SIG-M5 treated with dmso at 0.1 percent for 504 hours (cell line): ENCODE measurements around the gene SCAPER.
"Not testable (repeated sequence)": the region's sequence is repeated elsewhere in the genome, so short reads cannot be mapped to it uniquely, and the experiment has no call there.

Source experiments
- DNase-seq: peaks from one replicate; lab custom pipeline; 2025; ENCODE audit not compliant: unreplicated experiment; lab: John Stamatoyannopoulos, UW

Gene SCAPER

DNA sequence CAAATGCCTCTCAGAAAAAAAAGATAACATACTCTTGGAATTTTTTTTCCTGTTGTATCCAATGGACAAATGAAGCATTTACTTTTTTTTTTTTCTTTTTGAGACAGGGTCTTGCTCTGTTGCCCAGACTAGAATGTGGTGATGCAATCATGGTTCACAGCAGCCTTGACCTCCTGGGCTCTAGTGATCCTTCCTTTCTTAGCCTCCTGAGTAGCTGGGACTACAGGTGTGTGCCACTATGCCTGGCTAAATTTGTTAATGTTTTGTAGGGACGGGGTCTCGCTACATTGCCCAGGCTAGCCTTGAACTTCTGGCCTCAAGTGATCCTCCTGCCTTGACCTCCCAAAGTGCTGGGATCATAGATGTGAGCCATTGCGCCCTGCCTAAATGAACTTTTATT, 401.3 kb downstream of the SCAPER start:
- DNase-seq, result no peak

DNA sequence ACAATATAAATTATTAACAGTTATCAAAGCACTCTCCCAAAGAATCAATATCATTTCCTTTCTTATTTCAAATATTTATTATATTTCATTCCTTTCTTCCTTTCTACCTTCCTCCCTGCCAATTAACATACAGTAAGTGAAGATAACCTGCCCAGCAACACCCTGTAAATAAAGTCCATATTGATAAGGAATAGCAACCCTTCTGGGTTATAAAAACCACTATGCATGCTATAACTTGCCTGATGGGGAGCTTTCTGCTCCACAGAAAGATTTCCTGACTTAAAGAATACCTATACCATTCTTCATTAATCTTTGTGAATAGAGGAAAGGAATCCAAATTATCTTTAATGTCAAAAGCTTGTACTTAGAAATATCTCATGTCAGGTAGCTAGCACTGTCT, 402.0 kb downstream of the SCAPER start:
- no peak for DNase-seq

DNA sequence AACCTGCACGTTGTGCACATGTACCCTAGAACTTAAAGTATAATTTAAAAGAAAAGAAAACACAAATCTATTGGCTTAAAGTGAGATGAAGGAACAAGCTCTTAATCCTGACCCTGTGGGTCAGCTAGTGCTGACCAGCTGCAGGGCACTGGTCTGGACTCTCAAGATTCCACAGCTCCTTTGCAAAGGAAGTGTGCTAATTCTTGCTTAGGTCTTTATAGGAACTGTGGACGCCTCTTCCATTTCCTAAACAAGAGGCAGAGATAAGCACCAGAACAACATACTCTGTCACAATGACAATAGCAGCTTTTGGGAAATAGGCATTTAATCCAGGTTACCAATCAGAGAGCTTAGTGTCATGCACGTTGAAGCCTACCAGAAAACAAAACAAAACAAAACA, 402.5 kb downstream of the SCAPER start:
- no peak for DNase-seq

DNA sequence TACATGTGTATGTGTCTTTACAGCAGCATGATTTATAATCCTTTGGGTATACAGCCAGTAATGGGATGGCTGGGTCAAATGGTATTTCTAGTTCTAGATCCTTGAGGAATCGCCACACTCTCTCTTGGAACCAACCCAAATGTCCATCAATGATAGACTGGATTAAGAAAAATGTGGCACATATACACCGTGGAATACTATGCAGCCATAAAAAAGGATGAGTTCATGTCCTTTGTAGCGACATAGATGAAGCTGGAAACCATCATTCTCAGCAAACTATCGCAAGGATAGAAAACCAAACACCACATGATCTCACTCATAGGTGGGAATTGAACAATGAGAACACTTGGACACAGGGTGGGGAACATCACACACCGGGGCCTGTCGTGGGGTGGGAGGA, 403.0 kb downstream of the SCAPER start:
- DNase-seq, result not testable (repeated sequence)

DNA sequence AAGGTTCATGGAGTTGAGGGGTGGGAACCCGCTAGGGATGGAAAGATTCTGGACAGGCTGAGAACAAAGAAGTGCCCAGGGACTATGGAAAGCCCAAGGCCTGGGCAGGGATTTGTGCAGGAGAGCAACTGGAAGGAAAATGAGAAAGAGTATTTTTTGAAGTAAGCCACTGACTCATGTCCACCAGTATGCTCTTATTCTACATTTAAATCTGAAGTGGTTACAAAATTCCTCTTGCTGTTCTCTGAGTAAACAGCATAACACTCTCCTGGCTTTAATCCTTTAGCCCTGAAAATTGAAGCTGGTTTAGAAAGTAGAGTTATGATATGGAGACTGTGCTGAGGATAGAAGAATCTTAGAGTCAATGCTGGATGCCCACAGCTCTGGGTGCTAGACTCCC, 403.4 kb downstream of the SCAPER start:
- no peak for DNase-seq

DNA sequence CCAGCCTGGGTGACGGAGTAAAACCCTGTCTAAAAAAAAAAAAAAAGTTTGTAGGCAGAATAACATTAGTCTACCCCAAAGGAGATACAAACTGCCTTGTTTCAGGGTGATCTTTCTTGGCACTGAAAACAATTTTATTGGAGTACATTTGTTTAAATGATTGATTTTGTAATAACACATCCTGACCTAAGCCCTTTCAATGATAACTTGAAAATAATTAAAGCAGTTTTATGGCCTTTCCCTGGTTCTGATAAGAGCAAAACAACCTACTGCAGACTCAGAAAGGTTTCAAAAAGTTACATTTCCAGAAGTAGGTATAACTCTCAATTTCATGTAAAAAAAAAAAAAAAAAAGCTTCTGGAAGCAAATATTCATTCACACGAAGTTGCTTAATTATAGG, 404.1 kb downstream of the SCAPER start:
- no peak for DNase-seq

DNA sequence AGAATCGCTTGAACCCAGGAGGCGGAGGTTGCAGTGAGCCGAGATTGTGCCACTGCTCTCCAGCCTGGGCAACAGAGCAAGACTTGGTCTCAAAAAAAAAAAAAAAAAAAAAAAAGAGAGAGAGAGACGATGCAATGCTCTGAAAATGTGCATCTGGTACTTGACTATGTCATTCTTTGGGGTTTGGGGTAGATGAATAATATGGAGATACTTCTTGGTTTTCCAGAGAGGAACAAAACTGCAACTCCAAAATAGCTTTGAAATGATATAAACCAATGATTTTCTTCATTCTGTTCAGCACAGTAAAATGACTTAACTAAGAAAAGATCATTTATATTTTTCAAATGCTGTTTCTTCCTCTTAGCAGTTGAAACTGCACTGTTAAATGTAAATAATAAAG, 409.7 kb downstream of the SCAPER start:
- DNase-seq, result no peak

DNA sequence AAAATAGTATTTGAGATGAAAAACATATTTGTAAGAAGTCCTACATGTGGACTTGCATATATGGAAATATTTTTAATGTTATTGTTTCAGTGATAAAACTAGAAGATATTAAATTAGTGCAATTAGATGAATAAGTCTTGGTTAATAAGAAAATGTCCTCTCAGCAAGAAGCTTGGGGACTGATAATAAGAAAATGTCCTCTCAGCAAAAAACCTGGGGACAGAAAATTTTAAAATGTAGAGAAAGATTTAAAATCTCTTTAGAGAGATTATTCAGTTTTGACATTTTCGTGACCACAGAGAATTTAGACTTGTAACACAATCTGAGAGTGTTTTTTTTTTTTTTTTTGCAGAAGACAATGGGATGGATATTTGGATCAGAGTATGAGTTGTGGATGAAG, 412.6 kb downstream of the SCAPER start:
- no peak for DNase-seq

DNA sequence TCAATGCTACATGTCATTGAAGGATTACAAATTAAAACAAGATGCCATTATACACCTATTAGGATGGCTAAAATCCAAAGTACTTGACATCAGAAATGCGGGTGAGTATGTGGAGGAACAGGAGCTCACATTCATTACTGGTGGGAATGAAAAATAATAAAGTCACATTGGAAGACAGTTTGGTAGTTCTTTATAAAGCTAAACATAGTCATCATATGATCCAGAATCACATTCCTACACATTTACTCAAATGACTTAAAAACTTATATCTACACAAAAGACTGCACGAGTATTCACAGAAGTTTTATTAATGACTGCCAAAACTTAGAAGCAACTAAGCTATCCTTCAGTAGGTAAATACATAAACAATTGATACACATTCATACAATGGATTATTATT, 421.4 kb downstream of the SCAPER start:
- DNase-seq, result no peak

DNA sequence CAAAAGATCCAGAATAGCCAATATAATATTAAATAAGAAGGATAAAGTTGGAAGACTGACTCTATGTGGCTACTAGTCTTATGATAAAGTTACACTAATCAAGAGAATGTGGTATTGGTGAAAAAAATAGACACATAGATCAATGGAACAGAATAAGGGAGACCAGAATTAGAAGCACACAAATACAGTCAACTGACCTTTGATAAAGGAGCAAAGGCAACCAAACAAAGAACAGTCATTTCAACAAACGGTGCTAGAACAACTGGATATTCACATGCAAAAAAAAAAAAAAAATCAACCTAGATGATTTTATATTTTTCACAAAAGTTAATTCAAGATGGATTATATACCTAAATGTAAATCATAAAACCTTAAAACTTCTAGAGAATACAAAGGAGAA, 422.1 kb downstream of the SCAPER start:
- DNase-seq, result no peak

DNA sequence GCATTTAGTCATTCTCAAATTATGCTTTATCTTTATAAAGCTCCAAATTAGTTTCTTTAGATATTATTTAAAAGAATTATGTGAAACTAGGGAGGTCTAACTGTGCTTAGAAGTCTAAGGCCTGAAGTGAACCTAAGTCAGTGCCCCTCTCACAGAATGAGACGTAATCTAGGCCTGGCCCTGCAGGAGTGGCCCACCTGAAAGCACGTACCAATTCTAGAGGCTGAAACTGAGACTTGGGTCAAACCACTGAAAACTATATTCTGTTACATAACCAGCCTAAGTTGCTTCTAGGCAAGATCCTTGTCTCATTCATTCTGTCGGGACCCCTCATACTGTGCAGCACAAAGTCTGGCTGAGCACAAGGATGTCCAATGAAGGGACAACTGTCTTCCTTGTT, 424.9 kb downstream of the SCAPER start:
- DNase-seq, result no peak

DNA sequence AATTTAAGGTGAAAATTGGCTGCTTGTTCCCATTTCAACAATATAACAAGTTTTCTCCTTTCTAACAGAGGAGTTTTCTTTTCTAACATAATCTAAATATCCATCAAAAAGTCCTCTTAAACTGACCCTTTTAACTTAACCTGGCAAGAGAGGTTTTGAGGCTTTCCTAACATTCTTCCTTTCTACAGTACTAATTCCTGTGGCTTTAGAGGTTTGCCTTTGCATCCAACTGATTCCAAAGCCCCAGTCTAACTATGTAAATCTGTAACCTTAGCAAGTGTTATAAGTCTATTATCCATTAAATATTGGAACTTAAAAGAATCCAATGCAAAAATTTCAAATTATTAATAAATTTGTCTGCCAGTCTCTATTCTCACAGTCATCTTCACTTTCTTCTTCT, 434.4 kb downstream of the SCAPER start:
- no peak for DNase-seq

DNA sequence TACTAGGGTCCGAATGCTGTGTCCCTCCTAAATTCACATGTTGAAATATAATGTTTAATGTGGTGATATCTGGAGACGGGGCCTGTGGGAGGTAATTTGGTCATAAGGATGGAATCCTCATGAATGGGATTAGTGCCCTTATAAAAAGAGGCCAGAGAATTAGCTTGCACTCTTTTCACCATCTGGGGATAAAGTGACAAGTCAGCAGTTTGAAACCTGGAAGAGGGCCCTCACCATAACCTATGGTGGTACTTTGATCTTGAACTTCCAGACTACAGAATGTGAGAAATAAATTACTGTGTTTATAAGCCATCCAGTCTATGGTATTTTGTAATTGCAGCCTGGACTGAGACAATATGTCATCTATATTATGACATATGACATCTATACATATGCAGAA, 436.4 kb downstream of the SCAPER start:
- DNase-seq, result no peak

DNA sequence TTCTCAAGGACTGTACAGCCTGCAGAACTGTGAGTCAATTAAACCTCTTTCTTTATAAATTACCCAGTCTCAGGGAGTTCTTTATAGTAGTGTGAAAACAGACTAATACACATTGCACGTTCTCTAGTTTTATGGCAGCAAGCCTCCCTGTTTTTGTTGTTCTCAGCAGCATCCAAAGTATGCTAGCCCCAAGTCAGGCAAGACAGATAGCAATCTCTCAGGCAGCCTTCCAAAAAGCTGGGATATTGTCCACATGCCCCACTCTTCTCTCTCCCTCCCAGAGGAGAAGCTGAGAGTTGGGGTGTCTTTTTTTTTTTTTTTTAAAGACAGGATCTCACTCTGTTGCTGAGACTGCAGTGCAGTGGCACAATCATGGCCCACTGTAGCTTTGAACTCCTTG, 438.0 kb downstream of the SCAPER start:
- no peak for DNase-seq

DNA sequence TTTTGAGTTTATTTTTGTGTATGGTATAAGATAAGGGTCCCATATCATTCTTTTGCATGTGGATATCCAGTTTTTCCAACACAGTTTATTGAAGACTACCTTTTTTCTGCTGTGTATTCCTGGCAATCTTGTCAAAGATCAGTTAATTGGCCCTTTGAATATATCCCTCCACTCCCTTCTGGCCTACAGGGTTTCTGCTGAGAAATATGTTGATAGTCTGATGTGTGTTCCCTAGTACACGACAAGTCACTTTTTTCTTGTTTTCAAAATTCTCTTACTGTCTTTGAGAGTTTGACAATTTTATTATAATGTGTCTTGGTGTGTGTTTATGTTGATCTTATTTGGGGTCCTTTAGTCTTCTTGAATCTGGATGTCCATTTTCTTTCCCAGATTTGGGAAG, 439.4 kb downstream of the SCAPER start:
- DNase-seq, result no peak

DNA sequence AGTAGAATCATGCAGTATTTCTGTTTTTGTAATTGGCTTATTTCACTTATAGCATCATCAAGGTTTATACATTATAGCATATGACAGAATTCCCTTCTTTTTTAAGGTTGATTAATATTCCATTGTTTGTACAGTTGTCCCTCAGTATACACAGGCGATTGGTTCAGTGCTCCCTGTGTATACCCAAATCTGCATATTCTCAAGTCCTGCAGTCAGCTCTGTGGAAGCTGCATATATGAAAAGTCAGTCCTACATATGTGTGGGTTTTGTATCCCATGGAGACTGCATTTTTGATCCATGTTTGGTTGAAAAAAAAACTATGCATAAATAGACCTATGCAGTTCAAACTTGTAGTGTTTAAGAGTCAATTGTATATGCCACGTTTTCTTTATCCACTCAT, 440.9 kb downstream of the SCAPER start:
- no peak for DNase-seq

DNA sequence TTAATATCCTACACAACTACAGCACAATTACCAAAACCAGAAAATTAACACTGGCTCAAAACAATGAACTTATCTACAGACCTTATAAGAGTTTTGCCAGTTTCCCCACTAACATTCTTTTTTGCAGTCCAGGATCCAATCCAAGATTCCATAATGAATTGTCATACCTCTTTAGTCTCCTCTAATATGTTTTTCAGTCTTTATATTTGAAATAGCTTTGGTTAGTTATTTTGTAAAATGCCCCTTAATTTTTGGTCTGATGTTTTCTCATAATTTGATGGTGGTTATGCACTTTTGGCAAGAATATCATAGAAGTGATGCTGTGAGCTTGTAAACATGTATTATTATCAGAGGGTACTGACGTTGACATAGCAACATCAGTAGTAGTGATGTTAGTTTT, 444.3 kb downstream of the SCAPER start:
- DNase-seq, result no peak

DNA sequence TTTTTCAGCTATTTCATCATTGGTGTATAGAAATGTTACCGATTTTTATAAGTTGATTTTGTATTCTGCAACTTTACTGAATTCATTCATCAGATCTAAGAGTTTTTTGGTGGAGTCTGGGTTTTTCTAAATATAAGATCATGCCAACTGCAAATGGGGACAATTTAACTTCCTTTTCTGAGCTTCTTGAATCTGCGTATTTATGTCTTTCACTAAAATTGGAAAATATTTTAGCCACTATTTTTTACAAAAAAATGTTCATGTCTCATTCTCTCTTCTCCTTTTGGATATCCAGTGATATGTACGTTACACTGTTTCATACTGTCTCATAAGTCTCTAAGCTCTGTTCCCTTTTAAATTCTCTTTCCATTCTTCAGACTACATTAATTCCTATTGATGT, 444.8 kb downstream of the SCAPER start:
- DNase-seq, result no peak

DNA sequence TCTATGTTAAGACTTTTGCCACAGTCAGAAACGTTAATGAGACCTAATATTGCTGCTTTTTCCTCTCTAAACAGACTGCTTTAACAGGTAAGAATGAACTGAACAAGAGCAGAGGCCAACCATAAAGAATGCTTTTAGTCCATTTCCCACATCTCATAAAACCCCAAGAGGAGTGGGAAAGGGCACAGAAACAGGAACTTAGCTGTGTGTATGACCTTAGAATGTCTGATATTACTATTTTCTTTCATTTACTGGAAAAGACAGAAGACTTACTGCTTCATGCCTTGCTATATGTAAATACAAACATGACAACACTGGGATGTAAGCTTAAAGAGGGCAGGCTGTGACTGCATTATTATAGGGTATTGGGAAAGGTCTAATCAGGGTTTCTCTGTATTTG, 453.6 kb downstream of the SCAPER start:
- DNase-seq, result no peak

DNA sequence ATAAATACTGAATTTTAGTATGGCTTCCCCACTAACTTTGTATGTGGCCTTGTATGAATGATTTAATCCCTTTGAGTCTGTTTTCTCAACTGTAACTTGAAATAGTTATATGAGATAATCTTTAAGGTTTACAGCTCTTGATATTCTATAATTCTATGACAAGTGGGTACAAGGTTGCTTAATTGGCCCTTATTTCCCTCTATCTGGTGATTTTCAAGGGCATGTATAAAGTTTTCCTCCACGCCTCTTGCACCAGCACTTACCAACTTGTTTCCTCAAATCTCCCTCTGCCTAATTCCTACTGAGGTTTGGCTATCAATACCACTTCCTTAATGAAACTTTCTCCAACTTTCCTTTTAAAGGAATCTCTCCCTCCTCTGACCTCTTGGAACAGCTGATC, 455.7 kb downstream of the SCAPER start:
- no peak for DNase-seq

DNA sequence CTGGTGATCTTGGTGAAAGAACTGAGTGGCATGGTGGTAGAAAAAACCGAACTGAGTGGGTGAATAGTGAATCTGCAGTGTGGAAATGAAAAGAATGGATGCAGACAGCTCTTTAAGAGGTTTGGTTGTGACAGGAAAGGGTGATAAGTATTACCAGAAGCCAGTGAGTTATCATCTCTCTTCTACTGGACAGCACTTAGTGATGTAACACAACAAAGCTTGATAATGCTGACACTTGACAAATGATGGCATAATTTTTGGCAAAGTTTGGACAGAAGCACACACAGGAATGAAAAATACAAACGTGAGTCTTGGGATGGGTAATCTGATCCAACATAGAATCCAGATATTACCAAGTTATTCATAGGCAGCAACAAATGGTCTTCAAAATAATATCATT, 456.4 kb downstream of the SCAPER start:
- no peak for DNase-seq

DNA sequence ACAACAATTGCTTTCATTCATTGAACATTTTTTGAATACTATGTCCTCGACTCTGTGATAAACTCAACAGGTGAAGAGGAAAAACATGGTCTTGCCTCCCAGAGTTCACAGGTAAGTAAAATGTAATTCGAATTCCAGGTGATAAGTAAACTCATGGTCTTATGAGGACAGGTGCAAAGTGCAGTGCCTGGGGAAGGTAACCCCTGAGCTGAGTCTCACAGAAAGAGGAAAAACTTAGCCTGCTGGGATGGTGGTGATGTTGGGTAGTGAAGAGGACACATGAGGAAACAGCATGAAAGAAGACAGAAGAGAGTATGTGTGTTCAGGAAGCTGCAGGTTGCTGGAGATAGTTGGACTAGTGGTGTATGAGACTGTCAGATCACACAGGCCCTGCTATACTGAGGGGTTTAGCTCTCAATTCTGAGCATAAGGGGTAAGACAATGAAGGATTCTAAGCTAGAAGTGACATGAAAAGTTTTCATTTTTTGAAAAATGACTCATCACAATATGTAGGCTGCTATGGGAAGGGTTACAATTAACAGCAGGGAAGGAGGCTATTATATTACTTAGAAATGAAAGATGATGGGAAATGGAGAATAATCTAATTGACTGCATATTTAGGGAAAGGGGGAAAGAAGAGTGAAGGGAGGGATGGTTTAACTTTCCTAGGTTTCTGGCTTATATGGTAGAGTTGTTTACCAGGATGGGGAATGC, 457.3 kb downstream of the SCAPER start:
- no peak for DNase-seq

DNA sequence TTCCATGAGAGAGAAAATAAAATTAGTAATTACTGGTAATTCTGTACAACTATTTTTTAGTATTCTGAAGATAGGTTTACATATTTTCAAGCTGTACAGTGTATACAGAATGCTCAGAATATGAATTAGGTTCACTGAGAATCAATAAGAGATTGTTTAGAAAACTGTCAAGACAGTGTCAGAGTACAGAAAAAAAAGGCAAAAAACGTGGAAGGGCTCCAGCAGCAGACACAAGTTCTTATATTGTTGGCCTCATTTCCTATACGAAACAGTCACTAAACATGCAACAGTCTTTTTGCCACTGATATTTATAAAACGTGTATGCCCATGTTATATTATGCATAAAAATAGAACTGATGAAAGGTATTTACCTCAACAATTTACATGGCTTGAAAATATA, 464.7 kb downstream of the SCAPER start:
- DNase-seq, result no peak

DNA sequence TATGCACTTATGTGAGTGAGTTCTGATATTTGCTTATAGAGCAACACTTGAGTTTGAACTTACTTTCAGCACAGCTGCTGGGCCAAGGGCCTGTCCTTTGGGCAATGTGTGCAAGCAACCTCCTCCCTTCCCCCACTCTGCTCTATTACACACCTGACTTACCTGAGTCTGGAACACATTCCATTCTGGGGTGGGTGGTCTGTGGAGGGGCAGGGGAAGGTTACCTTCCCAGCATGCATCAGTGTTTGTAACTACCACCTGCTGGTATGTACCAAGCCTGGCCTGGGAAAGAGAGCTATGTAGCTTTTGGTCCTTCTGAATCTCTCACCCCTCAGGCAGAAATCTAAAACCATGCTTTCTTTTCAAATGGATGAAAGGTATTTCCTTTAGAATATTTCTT, 465.6 kb downstream of the SCAPER start:
- no peak for DNase-seq
